PC-3 (cell line): Measurements from ENCODE around the gene ZKSCAN5. TPM values are rescaled to one million over a fixed set of nuclear protein-coding genes. Genes with fewer than 3 reads are reported as not detected.

Experiments
- ATAC-seq: fragments of 200-7000 bp; cut with Tn5 transposase; 2 replicates; pipeline ENCODE4 v1.9.1; 2020; ENCODE audit warnings: mild to moderate bottlenecking, moderate library complexity
- BruUV-seq: library from RNA; stranded (reverse); fragments of 400-500 nt; replicated peaks from 2 replicates; lab custom pipeline; 2021; lab: Mats Ljungman, UMichigan
- CTCF ChIA-PET: fragments of 300-600 bp; sonication (Branson Sonifier 250); formaldehyde crosslinking; loops from one replicate; lab custom pipeline; 2022; ENCODE audit warnings: antibody characterized with exemption; lab: Charles Lee
- POLR2A ChIA-PET: fragments of 300-600 bp; sonication (Branson Sonifier 250); formaldehyde crosslinking; loops from one replicate; lab custom pipeline; 2022; ENCODE audit warnings: antibody characterized with exemption; ENCODE audit not compliant: unreplicated experiment; lab: Charles Lee
- DNase-seq: peaks from one replicate; pipeline ENCODE4 v3.0.0-alpha.2; 2015
- H2AFZ ChIP-seq: fragments of 300-600 bp; sonication (generic); 2 replicates; pipeline ENCODE4 v1.6.0; 2016; ENCODE audit warnings: antibody characterized with exemption, low read length
- H3F3A ChIP-seq: fragments of 300-600 bp; sonication (generic); one replicate; pipeline ENCODE4 v1.6.0; 2017; ENCODE audit warnings: antibody characterized with exemption, low read length, control low read depth, mild to moderate bottlenecking; ENCODE audit not compliant: unreplicated experiment
- H3K27ac ChIP-seq: fragments of 300-600 bp; sonication (generic); 2 replicates; pipeline ENCODE4 v1.5.1; 2016; ENCODE audit warnings: mild to moderate bottlenecking, low read length
- H3K27me3 ChIP-seq: fragments of 300-600 bp; sonication (generic); 2 replicates; pipeline ENCODE4 v1.6.1; 2016; ENCODE audit warnings: low read length, mixed read lengths
- H3K36me3 ChIP-seq: fragments of 300-600 bp; sonication (generic); 2 replicates; pipeline ENCODE4 v1.6.1; 2016; ENCODE audit warnings: low read depth, mixed run types, low read length, mixed read lengths
- H3K4me1 ChIP-seq: fragments of 300-600 bp; sonication (generic); 2 replicates; pipeline ENCODE4 v1.5.1; 2016; ENCODE audit warnings: low read length; ENCODE audit not compliant: insufficient read depth
- H3K4me2 ChIP-seq: fragments of 300-600 bp; sonication (generic); 2 replicates; pipeline ENCODE4 v1.6.0; 2016; ENCODE audit warnings: low read length
- H3K4me3 ChIP-seq: fragments of 300-600 bp; sonication (generic); 2 replicates; pipeline ENCODE4 v1.5.1; 2016; ENCODE audit warnings: mild to moderate bottlenecking, low read length, mixed read lengths
- H3K79me2 ChIP-seq: fragments of 300-600 bp; sonication (generic); 2 replicates; pipeline ENCODE4 v1.6.1; 2017; ENCODE audit warnings: low read length, mixed read lengths
- H3K9ac ChIP-seq: fragments of 300-600 bp; sonication (generic); 2 replicates; pipeline ENCODE4 v1.6.0; 2016; ENCODE audit warnings: mild to moderate bottlenecking, low read length
- H3K9me2 ChIP-seq: fragments of 300-600 bp; sonication (generic); replicated peaks from 2 replicates; pipeline ENCODE4 v1.6.1; 2016; ENCODE audit warnings: mixed run types, low read length, mixed read lengths
- H3K9me3 ChIP-seq: fragments of 300-600 bp; sonication (generic); 2 replicates; pipeline ENCODE4 v1.6.1; 2016; ENCODE audit warnings: low read length, mixed read lengths
- H4K20me1 ChIP-seq: fragments of 300-600 bp; sonication (generic); 2 replicates; pipeline ENCODE4 v1.6.1; 2016; ENCODE audit warnings: low read length, mixed read lengths
- EZH2 ChIP-seq: fragments of 300-600 bp; sonication (generic); IDR thresholded peaks from one replicate; pipeline ENCODE4 v1.6.1; 2017; ENCODE audit warnings: antibody characterized with exemption, mild to moderate bottlenecking, low read length; ENCODE audit not compliant: unreplicated experiment
- EZH2phosphoT487 ChIP-seq: fragments of 300-600 bp; sonication (generic); IDR thresholded peaks from 2 replicates; pipeline ENCODE4 v1.6.1; 2018; ENCODE audit warnings: mild to moderate bottlenecking, antibody characterized with exemption, low read length, borderline replicate concordance
- intact Hi-C: fragments of 100-400 bp; cut with micrococcal nuclease; formaldehyde crosslinking; loops from 2 replicates; pipeline ENCODE4 v1.9.0; 2023
- total RNA-seq: library from RNA; depleted of rRNA; stranded (reverse); fragments of >200 nt; gene quantifications from 2 replicates; pipeline ENCODE4 v1.2.3, GENCODE V29; 2014
- TF ChIP-seq, protein P1 (sequence below): fragments of 300-600 bp; sonication (generic); conservative IDR thresholded peaks from 2 replicates; pipeline ENCODE4 v1.5.1; 2017; ENCODE audit warnings: antibody characterized with exemption, low read depth, mild to moderate bottlenecking, low read length

ZKSCAN5 gene
- total RNA-seq, 1 experiment from 2014 or later = 9.9 TPM

DNA sequence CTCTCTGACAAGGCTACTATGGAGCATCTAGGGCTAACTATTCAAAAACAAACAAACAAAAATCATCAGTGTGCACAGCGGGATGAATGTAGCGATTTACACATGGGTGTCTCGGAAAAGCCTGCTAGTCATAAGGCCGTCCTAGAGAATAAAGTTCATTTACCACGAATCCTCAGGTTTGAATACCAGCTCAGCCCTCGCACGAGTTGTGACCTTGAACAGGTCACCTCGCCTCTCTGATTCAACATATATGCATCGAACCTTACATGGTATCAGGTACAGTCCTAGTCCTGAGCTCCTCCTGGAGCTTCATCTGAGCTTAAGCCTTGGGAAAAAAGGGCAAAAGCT lies 39.1 kb upstream of the ZKSCAN5 start:
- Histone ChIP-seq H4K20me1 (peaks cover 14% of the 10 kb centered on the region; the same call in 1 of the 2 replicates), H3K36me3 (peaks cover 11% of the 10 kb centered on the region), H3K4me1 (0 out of 2 replicates have a peak, but pooled peaks cover 4% of the 10 kb centered on the region), H3K9ac (peak overlapping the region; percentile 95), H3K4me3 (peak overlapping the region; percentile 85), H3K27me3 (no peaks in the 10 kb centered on the region), H2AFZ (peak overlapping the region; percentile 93; the same call in 1 of the 2 replicates), H3K27ac (peak overlapping the region; percentile 44), H3K79me2 (peaks cover 60% of the 10 kb centered on the region), H3K9me3 (no peaks in the 10 kb centered on the region), H3K9me2 (no peaks in the 10 kb centered on the region), H3F3A (no peaks in the 10 kb centered on the region), H3K4me2 (peak overlapping the region; percentile 87)
- CTCF ChIA-PET = interaction anchor here (0.6 kb wide), 1 partner anchor 590 kb away, joined by 13 read pairs; no protein-coding TSS in a partner anchor
- BruUV-seq = TSS peak; percentile 66
- no peak for DNase-seq
- TF ChIP-seq EZH2phosphoT487 = no peak
- no peak for TF ChIP-seq EZH2
- TF ChIP-seq, protein P1, sequence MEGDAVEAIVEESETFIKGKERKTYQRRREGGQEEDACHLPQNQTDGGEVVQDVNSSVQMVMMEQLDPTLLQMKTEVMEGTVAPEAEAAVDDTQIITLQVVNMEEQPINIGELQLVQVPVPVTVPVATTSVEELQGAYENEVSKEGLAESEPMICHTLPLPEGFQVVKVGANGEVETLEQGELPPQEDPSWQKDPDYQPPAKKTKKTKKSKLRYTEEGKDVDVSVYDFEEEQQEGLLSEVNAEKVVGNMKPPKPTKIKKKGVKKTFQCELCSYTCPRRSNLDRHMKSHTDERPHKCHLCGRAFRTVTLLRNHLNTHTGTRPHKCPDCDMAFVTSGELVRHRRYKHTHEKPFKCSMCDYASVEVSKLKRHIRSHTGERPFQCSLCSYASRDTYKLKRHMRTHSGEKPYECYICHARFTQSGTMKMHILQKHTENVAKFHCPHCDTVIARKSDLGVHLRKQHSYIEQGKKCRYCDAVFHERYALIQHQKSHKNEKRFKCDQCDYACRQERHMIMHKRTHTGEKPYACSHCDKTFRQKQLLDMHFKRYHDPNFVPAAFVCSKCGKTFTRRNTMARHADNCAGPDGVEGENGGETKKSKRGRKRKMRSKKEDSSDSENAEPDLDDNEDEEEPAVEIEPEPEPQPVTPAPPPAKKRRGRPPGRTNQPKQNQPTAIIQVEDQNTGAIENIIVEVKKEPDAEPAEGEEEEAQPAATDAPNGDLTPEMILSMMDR = no peak
- POLR2A ChIA-PET = interaction anchor here (0.7 kb wide), 1 partner anchor 1083 kb away, joined by 3 read pairs; no protein-coding TSS in a partner anchor
- peak; percentile 9 for ATAC-seq
- intact Hi-C loops = no loop called here

DNA sequence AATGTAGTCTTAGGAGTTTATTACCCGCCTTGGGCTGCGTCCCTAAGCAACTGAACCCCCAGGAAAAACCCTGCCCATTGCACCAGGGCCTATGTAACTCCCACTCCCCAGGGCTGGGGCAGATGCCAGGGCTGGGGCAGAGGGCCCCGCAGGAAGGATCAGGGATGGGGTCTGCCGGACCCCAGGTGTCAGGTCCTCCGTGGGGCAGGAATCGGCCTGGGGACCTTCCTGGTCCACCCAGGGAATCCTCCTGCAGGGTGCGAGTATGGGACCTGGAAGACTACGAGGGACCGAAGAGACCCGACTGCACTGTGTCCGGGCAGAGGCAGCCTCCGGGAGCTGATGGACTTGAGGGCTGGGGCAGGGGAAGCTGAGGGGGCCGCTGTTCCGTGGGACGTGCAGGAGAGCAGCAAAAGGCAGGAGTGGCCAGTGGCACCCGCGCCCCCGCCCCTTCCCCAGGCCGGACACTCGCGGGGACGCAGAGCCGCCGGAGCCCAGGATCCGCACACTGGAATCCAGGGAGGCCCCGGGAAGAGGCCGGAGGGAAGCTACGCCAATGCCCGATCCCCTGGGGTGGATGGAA lies 36.0 kb upstream of the ZKSCAN5 start:
- ATAC-seq (no peak), DNase-seq (no peak)
- H3K27me3 ChIP-seq = no peaks in the 10 kb centered on the region
- H3K9ac ChIP-seq = no peak overlapping the region
- H3K79me2 ChIP-seq = peaks cover 39% of the 10 kb centered on the region
- TF ChIP-seq EZH2 (no peak), EZH2phosphoT487 (no peak)
- TF ChIP-seq, protein P1 = no peak
- POLR2A ChIA-PET = no interaction called here
- intact Hi-C loops = no loop called here
- no TSS peak for BruUV-seq
- no peak overlapping the region for H3K27ac ChIP-seq
- no peak overlapping the region for H2AFZ ChIP-seq
- H3K36me3 ChIP-seq = peaks cover 4% of the 10 kb centered on the region; the same call in 1 of the 2 replicates
- no peak overlapping the region for H3K4me3 ChIP-seq
- no peaks in the 10 kb centered on the region for H3K9me2 ChIP-seq
- H3K9me3 ChIP-seq = no peaks in the 10 kb centered on the region
- H3K4me1 ChIP-seq = 0 out of 2 replicates have a peak, but pooled peaks cover 4% of the 10 kb centered on the region
- H4K20me1 ChIP-seq = no peaks in the 10 kb centered on the region
- no peaks in the 10 kb centered on the region for H3F3A ChIP-seq
- no peak overlapping the region for H3K4me2 ChIP-seq
- CTCF ChIA-PET = no interaction called here

DNA sequence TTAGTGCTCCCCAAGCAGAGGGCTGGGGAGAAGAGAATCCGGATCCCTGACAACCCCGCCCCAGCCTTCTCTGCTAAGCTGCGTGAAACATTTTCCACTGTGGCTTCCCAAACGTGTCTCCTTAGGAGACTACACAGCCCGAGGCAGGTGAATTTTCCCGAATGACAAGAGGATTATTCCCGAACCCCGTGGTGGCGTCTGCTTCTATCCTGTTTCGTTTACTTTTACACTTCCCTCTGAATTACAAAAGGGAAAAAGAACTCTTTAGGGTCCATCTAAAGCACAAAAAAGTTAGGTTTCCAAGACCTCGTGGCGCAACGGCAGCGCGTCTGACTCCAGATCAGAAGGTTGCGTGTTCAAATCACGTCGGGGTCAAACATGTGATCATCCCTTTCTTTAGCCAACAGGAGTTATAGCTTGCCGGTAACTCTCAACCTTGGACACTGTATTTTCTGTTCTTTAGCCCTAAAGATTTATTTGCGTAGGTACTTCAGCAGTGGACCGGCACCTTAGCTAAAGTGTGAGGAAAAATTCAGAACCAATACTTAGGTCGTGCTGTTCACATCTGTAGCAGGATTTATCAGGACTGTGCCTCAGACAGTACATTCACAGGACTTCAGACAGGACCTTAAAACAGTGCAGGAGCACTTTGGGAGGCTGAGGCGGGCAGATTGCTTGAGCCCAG lies 34.9 kb upstream of the ZKSCAN5 start:
- no peak overlapping the region for H3K4me2 ChIP-seq
- ChIA-PET POLR2A (no interaction called here), CTCF (no interaction called here)
- H3K9ac ChIP-seq = no peak overlapping the region
- peaks cover 39% of the 10 kb centered on the region for H3K79me2 ChIP-seq
- TF ChIP-seq EZH2phosphoT487 (no peak), EZH2 (no peak)
- intact Hi-C loops = no loop called here
- no peak overlapping the region for H2AFZ ChIP-seq
- H3K9me2 ChIP-seq = no peaks in the 10 kb centered on the region
- no peak for ATAC-seq
- H3K9me3 ChIP-seq = no peaks in the 10 kb centered on the region
- no peaks in the 10 kb centered on the region for H3F3A ChIP-seq
- no peak for DNase-seq
- H3K4me1 ChIP-seq = peaks cover 8% of the 10 kb centered on the region; the same call in 1 of the 2 replicates
- no peak overlapping the region for H3K4me3 ChIP-seq
- H3K36me3 ChIP-seq = no peaks in the 10 kb centered on the region
- H4K20me1 ChIP-seq = no peaks in the 10 kb centered on the region
- H3K27me3 ChIP-seq = no peaks in the 10 kb centered on the region
- no TSS peak for BruUV-seq
- H3K27ac ChIP-seq = no peak overlapping the region
